K562 (cell line): Measurements from ENCODE around the gene ACTL10. TPM values are rescaled to one million over a fixed set of nuclear protein-coding genes. Genes with fewer than 3 reads are reported as not detected.

Experiments
- BCLAF1 ChIP-seq, 2 experiments: fragments of 450-650 bp in 1 of 2; IDR thresholded peaks; 2 replicates each; pipeline ENCODE4 v1.6.1; 2011 to 2017; ENCODE audit warnings: low read depth in 2 of 2, antibody characterized with exemption in 1 of 2, borderline replicate concordance in 1 of 2, low read length in 1 of 2, mild to moderate bottlenecking in 1 of 2, mixed read lengths in 1 of 2; ENCODE audit not compliant: control insufficient read depth in 1 of 2
- E2F3 ChIP-seq: fragments of 250-450 bp; sonication (Bioruptor Pico); IDR thresholded peaks from 2 replicates; pipeline ENCODE4 v1.4.0; 2020; ENCODE audit warnings: mild to moderate bottlenecking
- ELK1 ChIP-seq: sonication (generic); formaldehyde crosslinking; IDR thresholded peaks from 2 replicates; pipeline ENCODE4 v1.8.1; 2022; ENCODE audit warnings: missing genetic modification reagents
- GMEB1 ChIP-seq: fragments of 250-450 bp; sonication (Bioruptor Pico); IDR thresholded peaks from 2 replicates; pipeline ENCODE4 v1.4.0; 2020; ENCODE audit warnings: mild to moderate bottlenecking
- HDAC3 ChIP-seq: fragments of 450-650 bp; IDR thresholded peaks from 2 replicates; pipeline ENCODE4 v1.6.1; 2018; ENCODE audit warnings: borderline replicate concordance, mild to moderate bottlenecking, moderate library complexity; ENCODE audit not compliant: partially characterized antibody
- NCOA4 ChIP-seq: fragments of 450-650 bp; IDR thresholded peaks from 2 replicates; pipeline ENCODE4 v1.6.1; 2018; ENCODE audit warnings: mild to moderate bottlenecking; ENCODE audit not compliant: partially characterized antibody
- POLR2AphosphoS5 ChIP-seq: IDR thresholded peaks from 2 replicates; pipeline ENCODE4 v1.6.1; 2011; ENCODE audit warnings: mild to moderate bottlenecking, low read depth, low read length, moderate library complexity; ENCODE audit not compliant: control insufficient read depth, insufficient read depth
- RBFOX2 ChIP-seq: fragments of 200-400 bp; formaldehyde crosslinking; IDR thresholded peaks from 2 replicates; pipeline ENCODE4 v1.6.1; 2017; ENCODE audit warnings: low read depth, mild to moderate bottlenecking, low read length, moderate library complexity
- SMARCE1 ChIP-seq: fragments of 450-650 bp; IDR thresholded peaks from 2 replicates; pipeline ENCODE4 v1.7.1; 2016; ENCODE audit warnings: mild to moderate bottlenecking
- USF1 ChIP-seq: sonication (generic); formaldehyde crosslinking; IDR thresholded peaks from 2 replicates; pipeline ENCODE4 v1.9.0; 2022; ENCODE audit warnings: mild to moderate bottlenecking, missing genetic modification reagents
- ZFP91 ChIP-seq: sonication (generic); formaldehyde crosslinking; IDR thresholded peaks from 2 replicates; pipeline ENCODE4 v1.8.0; 2022; ENCODE audit warnings: mild to moderate bottlenecking, missing genetic modification reagents
- ZNF253 ChIP-seq: fragments of 250-450 bp; sonication (Bioruptor Pico); conservative IDR thresholded peaks from 2 replicates; pipeline ENCODE4 v1.6.1; 2021; ENCODE audit warnings: mild to moderate bottlenecking
- ZNF507 ChIP-seq: conservative IDR thresholded peaks from 2 replicates; pipeline ENCODE4 v1.6.1; 2017; ENCODE audit warnings: missing genetic modification characterization, missing compliant biosample characterization
- polyA plus RNA-seq, 8 experiments: library from polyadenylated mRNA; depleted of rRNA in 4 of 8; stranded (reverse) in 5 of 8; unstranded in 3 of 8; fragments of >200 nt; fragmentation: Nextera tagmentation in 2 of 8; fragmentation: Illumina TruSeq in 1 of 8; extraction: Ambion mirVana in 2 of 8; extraction: Trizol in 1 of 8; gene quantifications; 2 replicates each; pipeline versions ENCODE4 v1.2.1 to v1.2.3, GENCODE V29; 2011 to 2014; ENCODE audit warnings: inconsistent platforms in 1 of 8, missing spikeins in 1 of 8
- total RNA-seq, 7 experiments: library from RNA; depleted of rRNA in 6 of 7; stranded (reverse); fragments of >200 nt in 6 of 7; fragmentation: Illumina TruSeq in 2 of 7; extraction: Trizol in 2 of 7; gene quantifications; 2 replicates each; pipeline versions ENCODE4 v1.2.1 to v1.2.3, GENCODE V29; 2011 to 2021; ENCODE audit warnings: low replicate concordance in 1 of 7

Gene ACTL10
- total and polyA plus RNA-seq, 9 of the 15 experiments (the other 6 are each of a cell fraction or from before 2014, with no cell fraction given), result 0.07 to 0.14 TPM; not detected in 7

GRCh38 chr20:33663161-33664084, 3.3 kb upstream of the ACTL10 start (continued):
- TF ChIP-seq RBFOX2 (peak; percentile 95), SMARCE1 (no peak), BCLAF1 (IDR thresholded peaks at IDR 0.05; ENCODE audit: borderline replicate concordance in 1 of 2, control insufficient read depth in 1 of 2, low read depth in 2 of 2, low read length in 1 of 2) (peak in 1 of 2 experiments; percentile 76; a peak in 1 of 4 replicates), USF1 (peak; percentile 8; the same call in 1 of the 2 replicates), ZNF253 (CRISPR knock-in tag) (no peak), GMEB1 (0 out of 2 replicates have a peak, but pooled peaks have one; percentile 22), POLR2AphosphoS5 (peak; percentile 55; the same call in 1 of the 2 replicates), ELK1 (no peak), ZFP91 (CRISPR knock-in tag) (no peak), NCOA4 (no peak), HDAC3 (no peak), ZNF507 (tag) (no peak), E2F3 (CRISPR knock-in tag) (0 out of 2 replicates have a peak, but pooled peaks have one; percentile 69)
